GM18517 (cell line): ENCODE results near the gene SNX6.
"Not testable (repeated sequence)": the region's sequence is repeated elsewhere in the genome, so short reads cannot be mapped to it uniquely, and the experiment has no call there.

Experiments used
- ATAC-seq: cut with Tn5 transposase; IDR thresholded peaks from one replicate; pipeline ENCODE4 v1.9.1; 2021; ENCODE audit warnings: mild to moderate bottlenecking, moderate library complexity; ENCODE audit not compliant: unreplicated experiment

The SNX6 gene

DNA sequence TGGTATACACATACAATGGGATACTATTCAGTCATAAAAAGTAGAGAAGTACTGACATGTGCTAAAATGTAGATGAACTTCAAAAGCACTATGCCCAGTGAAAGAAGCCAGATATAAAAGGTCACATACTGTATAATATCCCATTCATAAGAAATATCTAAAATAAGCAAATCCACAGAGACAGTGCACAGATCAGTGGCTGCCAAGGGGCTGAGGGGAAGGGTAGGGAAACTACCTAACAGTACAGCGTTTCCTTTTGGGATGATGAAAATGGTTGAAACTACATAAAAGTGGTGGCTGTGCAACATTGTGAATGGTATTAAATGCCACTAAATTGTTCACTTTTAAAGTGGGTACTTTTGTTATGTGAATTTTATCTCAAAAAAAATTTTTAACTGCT, 102.4 kb downstream of the SNX6 start:
- ATAC-seq, result no peak

DNA sequence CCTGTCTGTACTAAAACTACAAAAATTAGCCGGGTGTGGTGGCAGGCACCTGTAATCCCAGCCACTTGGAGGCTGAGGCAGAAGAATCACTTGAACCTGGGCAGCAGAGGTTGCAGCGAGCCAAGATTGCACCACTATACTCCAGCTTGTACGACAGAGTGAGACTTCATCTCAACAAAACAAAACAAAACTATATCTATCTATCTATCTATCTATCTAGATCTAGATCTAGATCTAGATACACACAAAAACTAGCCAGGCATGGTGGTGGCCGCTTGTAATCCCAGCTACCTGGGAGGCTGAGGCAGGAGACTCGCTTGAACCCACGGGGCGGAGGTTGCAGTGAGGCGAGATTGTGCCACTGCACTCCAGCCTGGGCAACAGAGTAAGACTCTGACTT, 105.7 kb downstream of the SNX6 start:
- not testable (repeated sequence) for ATAC-seq

DNA sequence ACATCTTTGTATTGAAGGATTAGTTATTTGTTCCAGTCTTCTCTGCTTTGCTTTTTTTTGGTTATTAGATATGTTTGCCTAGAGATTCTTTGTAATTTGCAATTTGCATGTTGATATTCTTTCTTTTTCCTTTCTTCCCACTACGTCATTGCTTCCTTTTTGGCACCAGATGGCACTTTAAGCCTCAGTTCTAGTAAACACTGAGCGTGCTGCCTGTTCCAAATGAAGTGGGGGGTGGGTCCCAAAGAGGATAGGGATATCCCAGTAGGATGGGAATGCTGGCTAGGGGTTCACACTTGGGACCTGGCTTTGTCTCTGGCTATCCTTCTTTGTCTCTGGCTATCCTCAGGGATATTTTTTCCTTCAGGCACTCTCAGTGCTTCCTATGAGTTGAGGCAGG, 107.5 kb downstream of the SNX6 start:
- ATAC-seq, result no peak

DNA sequence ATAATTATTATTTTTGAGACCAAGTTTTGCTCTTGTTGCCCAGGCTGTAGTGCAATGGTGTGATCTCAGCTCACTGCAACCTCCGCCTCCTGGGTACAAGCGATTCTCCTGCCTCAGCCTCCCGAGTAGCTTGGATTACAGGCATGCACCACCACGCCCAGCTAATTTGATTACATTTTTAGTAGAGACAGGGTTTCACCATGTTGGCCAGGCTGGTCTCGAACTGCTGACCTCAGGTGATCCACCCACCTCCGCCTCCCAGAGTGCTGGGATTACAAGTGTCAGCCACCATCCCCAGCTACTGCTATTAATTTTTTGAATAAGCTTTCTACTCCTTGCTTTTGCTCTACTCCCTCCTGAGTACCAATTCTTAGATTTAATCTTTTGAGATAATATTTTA, 108.9 kb downstream of the SNX6 start:
- ATAC-seq, result not testable (repeated sequence)

DNA sequence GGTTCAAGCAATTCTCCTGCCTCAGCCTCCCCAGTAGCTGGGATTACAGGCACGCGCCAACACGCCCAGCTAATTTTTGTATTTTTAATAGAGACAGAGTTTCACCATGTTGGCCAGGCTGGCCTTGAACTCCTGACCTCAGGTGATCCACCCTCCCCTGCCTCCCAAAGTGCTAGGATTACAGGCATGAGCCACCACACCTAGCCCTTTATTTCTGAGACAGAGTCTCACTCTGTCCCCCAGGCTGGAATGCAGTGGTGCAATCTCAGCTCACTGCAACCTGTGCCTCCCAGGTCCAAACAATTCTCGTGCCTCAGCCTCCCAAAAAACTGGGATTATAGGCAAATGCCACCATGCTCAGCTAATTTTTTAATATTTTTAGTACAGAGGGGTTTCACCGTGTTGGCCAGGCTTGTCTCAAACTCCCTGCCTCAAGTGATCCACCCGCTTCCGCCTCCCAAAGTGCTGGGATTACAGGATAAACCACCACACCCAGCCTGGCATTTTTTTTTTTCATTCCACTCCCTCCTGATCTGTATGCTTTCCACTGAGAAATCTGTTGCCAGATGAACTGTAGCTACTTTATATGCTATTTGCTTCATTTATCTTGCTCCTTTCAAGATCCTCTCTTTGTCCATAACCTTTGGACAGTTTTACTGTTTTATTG, 109.5 kb downstream of the SNX6 start:
- not testable (repeated sequence) for ATAC-seq
